T follicular helper cell (primary cell): ENCODE results near the gene DOLPP1.

Experiments
- DNase-seq: peaks from one replicate; pipeline ENCODE4 v3.0.0-alpha.2; 2020; ENCODE audit warnings: low read depth

Gene DOLPP1

DNA sequence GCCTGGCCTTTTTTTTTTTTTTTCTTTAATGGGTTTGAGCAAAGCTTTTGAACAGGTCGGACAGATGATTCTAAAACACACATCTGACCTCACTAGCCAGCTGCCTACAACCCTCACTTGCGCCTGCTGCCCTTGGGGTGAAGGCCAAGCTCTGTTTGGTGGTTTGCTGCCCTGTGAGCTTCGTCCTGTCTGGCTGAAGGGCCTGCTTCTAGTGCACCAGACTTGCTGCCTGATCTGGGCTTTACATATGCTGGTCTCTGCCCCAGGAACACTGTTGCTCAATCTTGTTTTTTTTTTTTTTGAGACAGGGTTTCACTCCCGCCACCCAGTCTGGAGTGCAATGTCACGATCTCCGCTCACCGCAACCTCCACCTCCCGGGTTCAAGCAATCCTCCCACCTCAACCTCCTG lies 16.4 kb upstream of the DOLPP1 start:
- no peak for DNase-seq

DNA sequence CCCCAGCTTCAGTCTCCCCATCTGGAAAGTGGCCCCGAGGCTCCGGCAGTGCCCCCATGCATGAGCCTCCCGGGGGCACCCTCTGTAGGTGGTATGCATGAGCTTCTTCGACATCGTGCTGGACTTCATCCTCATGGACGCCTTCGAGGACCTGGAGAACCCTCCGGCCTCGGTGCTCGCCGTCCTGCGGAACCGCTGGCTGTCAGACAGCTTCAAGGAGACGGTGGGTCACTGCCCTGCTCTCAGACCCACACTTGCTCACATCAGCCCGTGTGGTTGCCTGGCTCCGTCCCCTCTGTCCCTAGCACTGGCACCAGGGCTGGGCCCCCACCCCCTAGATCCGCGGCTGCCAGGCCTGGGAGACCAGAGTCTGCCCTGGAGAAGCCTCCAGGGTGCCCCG lies 12.8 kb upstream of the DOLPP1 start:
- no peak for DNase-seq

DNA sequence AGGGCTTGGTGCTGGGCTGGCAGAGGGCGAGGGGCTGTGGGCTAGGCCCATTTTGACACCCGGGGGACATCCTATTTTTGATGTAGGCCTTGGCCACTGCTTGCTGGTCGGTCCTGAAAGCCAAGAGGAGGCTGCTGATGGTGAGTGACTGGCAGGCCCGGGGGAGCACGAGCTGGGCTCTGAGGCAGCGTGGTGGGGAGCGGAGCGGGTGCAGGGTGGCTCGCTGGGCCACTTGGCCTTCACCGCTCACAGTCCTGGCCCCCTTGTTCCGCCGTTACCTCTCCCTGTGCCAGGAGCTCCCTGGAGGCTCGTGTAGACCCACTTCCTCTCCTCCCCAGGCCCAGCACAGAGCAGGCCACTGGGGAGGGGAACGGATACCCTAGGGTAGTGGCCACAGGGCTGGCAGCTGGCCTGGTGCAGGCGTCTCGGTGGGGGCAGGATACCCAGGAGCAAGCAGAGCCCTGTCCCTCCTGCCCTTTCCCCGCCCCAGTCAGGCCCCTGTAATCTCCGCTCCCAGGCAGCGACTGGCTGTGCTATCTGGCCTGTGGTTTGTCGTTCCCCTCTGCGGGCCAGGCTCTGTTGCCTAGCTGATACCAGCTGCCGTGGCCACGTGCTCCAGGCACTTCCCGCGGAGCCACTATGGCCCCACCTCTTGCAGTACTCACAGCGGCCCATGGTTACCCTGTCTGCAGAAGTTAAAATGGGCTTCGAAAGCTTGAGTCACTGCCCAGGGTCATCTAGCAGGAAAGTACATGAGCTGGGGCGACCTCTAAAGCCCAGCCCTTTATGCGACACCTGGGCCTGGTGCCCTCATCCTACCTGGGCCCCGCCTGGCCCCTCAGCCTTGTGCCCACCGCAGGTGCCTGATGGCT lies 11.7 kb upstream of the DOLPP1 start:
- no peak for DNase-seq

DNA sequence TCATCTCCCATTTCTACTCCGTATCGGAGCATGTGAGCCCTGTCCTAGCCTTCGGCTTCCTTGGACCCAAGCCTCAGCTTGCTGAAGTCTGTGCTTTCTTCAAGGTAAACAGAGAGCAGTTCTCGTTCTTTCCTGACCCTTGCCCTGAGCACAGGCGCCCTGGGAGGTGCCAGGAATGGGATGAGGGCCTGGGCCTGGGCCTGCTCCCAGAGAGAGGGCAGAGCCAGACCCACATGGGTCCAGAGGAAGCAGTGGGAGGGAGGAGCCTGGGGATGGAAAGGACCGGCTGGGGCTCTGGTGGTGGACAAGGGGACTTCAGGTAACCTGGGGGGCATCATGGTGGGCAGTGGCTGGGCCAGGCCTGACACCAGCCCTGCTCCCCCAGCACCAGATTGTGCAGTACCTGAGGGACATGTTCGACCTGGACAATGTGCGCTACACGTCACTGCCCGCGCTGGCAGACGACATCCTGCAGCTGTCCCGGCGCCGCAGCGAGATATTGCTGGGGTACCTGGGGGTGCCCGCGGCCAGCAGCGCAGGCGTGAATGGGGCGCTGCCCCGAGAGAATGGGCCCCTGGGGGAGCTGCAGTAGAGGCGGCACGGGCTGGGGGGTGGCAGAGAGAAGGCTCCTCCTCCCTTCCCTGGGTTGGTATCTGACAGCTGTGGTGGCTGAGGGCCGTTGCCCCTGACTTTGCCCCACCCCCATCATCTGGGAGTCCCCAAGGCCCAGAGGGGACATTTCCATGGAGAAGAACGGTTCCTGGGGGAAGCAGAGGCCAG lies 10.9 kb upstream of the DOLPP1 start:
- DNase-seq, result no peak

DNA sequence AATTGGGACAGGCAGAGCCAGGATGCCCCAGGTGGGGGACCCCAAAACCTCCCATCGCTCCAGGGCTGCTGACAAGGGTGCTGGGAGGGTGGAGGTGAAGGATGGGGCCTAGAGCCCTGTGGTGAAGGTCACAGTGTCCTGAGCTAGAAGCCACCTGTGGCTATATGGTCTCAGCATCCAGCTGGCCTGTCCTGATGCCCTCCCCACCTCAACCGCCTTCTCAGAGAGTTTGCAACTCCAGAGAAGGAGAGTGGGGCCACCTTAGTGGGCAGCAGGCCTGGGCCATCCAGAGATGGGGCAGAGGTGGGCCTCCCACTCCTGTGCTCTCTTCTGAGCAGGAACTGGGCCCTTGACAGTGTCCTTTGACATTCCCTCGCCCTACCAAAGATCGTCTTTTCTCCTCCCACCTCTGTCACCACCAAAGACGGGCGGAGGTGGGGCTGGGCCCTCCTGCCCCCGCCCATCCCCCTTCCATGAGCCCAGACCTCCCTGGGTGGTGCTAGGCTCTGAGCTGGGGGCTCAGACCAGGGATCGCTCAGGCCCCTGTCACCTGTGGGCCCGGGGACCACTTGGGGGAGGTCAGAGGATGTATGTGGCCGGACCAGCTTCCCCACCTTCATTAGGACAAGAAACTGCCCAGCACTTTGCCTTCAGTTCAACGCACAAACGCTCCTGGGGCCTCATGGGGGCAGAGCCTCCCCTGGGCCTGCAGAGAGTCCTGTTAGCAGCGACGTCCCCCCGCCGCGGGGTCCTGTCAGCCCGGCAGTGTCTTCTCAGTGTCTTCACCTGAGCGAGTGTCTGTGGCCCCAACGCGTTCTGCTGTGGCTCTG lies 10.0 kb upstream of the DOLPP1 start:
- no peak for DNase-seq

DNA sequence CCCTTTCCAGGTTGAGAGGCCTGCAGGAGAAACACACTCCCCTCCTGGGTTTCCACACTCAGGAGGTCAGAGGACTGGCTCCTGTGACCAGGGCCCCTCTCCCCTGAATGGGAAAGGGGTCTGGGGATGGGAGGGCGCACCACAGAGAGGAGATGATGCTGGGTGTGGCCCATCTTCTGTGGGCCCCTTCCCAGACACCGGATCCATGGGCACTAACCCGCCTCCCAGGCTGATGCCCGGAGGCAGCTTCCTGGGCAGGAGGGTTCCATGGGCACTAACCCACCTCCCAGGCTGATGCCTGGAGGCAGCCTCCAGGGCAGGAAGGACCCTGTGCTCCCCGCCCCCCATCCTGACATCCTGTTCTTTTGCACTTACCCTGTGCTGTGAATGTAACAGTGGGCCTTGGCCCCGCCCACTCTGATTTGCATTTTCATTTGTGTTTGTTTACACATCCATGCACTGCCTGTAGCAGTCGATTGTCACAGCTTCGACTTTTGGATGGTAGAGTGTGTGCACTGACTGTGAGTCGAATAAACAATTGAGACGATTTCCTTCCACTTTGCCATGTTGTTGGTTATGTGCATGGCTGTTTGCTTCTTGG lies 9.3 kb upstream of the DOLPP1 start:
- DNase-seq, result no peak

DNA sequence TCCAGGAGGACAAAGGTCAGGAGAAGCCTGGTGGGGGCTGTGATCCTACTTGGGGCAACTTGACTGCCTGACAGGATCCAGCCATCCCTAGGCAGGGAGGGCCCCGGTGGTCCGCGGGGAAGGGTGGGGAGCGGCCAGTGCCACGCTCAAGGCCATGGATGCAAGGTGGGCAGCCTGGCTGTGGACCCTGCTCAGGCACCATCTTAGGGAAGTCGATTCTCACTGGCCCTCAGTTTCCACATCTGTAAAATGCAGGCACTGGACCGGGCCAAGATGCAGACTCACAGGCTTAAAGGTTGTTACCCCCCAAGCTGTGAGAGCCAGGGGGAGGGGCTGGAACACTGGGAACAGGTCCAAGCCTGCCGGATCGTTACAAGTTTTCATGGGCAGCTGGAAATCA lies 8.7 kb upstream of the DOLPP1 start:
- no peak for DNase-seq

DNA sequence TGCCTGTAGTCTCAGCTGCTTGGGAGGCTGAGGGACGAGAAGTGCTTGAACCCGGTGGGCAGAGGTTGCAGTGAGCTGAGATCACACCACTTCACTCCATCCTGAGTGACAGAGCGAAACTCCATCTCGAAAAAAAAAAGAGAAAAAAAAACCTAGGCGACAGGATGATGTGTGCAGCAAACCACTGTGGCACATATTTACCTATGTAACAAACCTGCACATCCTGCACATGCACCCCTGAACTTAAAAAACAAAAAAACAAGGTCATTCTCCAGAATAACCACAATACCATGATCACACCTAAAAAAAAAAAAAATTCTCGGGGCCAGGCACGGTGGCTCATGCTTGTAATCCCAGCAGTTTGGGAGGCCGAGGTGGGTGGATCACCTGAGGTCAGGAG lies 7.5 kb upstream of the DOLPP1 start:
- no peak for DNase-seq

DNA sequence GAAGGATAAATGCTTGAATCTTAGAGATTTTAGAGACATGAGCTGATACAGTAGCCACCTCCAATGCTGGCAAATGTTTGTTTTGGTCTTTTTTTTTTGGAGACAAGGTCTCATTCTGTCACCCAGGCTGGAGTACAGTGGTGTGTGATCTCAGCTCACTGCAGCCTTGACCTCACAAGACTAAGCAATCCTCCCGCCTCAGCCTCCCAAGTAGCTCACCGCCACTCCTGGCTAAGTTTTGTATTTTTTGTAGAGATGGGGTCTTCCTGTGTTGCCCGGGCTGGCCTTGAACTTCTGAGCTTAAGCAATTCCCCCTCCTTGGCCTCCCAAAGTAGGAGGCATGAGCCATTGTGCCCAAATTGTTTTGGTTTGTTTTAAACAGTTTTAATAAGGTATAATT lies 6.8 kb upstream of the DOLPP1 start:
- no peak for DNase-seq

DNA sequence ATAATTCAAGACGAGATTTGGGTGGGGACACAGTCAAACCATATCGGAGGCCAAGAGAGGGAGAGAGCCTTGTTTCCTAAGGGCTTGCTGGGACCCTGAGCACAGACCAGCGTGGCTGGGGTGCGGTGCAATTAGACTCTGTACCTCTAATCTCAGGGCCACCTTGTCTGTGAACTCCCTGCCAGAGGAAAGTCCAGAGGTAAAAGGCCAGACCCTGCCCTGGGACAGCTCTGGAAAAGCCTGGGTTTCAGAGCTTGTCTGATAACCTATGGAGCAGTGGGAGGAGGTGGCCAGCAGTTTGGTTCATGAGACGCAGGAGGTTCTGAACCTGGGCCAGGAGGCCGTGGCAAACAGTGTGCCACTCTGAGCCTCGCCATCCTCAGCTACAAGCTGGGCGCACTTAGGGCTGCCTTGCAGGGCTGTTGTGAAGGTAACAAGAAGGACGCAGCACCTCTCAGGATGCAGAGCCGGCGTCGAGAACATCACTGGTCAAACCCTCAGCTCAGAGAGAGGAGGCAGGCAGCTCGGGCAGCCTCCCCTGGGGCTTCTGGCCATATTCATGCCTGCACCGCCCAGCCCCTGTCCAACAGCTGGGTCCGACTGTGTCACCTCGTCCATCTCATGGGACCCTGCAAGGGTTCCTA lies 4.8 kb upstream of the DOLPP1 start:
- no peak for DNase-seq

DNA sequence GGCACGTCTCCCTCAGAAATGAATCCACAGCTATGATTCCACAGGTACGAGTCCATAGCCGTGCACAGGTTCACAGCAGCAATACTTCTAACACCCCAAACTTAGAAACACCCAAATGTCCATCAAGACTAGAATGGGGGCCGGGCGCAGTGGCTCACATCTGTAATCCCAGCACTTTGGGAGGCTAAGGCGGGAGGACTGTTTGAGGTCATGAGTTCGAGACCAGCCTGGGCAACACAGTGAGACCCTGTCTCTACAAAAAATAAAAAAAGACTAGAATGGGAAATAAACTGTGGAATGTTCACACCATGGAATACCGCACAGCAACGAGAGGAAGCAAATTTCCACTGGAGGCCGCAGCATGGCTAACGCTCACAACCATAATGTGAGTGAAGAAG lies 4.3 kb upstream of the DOLPP1 start:
- no peak for DNase-seq

DNA sequence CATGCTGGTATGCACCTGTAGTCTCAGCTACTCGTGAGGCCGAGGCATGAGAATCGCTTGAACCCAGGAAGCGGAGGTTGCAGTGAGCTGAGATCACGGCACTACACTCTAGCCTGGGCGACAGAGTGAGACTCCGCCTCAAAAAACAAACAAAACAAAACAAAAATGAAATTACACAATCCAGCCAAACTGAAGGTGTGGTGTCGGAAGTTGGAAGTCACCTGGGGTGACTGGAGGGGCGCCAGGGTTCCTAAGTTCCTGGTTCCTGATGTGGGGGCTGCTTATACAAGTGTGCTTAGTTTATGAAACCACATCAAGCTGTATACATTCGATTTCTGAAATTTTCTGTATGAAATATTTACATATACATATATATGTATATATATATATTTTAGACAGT lies 3.7 kb upstream of the DOLPP1 start:
- DNase-seq, result no peak

DNA sequence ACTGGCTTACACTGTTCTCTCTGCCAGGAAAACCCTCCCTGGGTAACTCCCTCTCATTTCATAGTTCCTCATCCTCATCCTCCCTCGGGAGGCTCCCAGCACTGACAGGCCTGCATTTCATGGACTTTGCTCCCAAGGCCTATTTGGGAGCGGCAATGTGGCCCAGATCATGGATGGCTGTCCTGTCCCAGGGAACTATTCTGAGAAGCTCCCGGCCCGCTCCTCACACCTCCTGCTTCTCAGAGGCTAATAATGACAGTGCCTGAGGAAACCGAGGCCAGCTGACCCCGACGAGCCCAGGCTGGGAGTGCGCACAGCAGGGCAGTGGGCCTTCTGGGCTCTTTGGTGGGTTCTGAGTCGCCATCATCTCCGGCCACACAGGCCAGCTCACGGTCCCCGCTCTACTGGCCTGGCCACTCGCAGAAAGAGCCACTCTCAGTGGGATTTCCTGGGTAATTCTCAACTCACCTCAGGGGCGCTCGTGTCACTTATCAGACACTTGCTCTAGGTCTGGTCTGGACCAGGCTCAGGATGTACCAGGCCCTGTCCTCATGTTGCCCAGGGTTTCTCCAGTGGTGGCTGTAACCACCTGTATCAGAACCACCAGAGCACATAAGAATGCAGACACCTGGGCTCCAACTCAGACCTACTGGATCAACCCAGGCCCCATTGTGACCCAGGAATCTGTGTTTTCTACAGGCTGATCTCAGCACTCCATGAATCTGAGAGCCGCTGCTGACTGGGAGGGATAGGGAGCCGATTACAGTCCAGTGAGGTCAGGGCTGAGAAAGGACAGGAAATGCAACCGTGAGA lies 2.0 kb upstream of the DOLPP1 start:
- no peak for DNase-seq

DNA sequence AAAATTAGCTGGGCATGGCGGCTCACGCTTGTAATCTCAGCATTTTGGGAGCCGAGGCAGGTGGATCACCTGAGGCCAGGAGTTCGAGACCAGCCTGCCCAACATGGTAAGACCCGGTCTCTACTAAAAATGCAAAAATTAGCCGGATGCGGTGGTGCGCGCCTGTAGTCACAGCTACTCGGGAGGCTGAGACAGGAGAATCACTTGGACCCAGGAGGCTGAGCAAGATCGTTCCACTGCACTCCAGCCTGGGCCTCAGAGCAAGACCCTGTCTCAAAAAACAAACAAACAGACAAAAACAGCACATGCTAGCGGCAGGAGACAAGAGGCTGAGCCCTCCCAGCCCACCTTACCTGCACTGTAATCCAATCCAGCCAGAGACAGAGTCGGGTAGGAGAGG lies 1.1 kb upstream of the DOLPP1 start:
- DNase-seq, result no peak

DNA sequence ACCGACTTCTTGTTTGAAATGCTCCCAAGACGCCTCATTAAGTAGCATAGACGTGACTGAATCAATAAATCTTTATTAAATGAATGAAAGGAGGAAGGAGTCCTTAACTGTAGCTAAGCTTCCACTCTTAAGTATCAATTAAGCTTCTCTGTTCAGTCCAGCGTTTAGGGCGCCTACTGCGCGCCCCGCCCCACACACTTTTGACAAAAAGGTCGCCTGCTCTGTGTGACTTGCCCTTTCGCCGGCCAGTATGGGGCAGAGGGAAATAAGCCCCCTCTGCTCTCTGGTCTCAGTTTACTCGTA lies 662 bp upstream of the DOLPP1 start:
- no peak for DNase-seq

DNA sequence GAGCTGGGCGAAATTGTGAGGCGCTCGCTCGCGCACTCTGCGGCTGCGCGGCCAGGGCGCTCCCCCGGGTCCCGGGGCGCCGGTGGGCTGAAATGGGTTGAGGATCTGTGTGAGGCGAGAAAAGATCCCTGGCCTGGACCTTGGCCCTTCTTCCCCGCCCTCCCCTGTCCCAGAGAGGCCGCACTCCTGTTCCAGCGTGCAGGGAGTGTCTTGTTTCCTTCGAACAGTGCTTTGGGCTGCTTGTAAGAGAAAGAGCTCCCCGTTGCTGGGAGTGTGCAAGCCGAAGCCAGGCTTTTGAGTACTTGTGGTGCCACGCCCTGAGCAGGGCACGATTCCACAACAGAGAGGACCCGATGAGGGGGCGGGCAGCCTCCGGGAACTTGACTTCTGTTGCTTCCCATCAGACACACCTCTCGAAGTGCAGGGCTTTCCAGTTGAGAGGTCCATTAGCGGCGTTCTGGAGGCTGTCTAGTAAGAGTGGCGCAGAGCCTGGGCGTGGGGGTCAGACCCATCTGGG lies 535 bp downstream of the DOLPP1 start:
- no peak for DNase-seq

DNA sequence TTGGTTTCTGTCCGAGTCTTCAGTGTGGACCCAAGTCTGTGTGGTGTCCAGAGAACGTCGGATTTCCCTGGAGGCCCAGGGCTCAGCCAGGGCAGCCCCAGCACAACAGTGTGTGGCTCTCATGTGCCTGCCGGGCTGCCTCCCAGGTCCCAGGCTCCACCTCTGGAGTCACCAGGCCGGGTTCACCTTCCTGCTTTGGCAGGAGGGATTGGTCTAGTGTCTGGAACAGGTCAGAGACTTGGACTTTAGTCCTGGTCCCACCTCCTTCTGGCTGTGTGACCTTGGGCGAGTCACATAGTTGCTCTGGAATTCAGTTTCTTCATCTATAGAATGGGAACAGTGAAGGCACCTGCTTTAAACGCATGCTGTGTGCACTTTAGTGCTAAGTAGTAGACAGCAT lies 3.2 kb downstream of the DOLPP1 start:
- DNase-seq, result no peak

DNA sequence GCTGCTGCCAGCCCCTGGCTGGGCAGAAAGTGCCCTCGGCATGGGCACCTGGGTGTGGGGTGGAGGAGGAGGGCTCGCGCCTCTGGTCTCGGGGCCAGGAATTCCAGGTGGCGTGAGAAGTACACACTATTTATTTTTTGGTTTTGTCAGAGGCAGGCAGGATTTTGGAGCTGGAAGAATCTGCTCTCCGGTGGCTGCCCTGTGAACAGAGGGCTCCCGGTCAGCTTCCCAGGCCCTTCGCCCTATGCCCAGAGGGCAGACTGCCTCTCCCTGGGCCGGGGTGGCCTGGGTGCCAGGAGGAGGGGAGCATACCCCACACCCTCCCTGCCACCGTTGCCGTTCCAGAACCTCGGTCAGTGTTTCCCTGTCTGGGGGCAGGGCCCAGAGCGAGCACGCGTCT lies 8.3 kb downstream of the DOLPP1 start:
- no peak for DNase-seq

DNA sequence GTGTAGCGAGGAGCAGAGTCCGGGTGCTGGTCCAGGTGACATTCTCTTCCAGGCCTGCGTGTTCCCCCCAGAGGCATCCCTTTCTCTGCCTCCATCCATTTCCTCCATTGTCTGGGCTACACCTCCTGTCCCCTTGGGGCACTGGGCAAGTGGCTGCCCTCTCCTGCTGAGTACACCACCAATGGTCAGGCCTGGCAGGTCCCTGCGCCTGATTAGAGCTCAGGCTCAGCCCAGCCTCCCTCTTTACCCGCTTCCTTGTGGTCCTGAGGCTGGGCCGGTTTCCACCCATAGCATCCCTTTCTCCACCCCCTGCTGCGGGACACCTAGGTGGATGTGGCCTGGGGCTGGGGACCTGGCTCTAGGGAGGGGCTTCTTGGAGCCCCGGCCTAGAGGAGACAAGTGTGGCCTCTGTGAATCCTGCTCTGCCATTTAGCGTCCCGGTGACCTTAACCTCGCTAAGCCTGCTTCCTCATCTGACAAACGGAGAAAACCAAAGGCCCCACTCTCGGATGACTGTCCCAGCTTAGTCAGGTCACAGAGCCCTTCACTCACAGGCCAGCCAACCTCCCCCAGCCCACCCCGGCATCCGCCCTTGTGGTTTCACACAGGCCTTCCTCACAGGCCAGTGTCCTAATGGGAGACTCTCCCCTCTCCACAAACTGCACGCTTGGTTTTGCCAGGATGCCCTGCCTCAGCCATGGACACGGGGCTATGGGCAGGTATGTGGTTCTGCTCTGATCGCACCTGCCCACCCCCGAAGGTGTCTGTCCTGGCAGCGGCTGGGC lies 12.9 kb downstream of the DOLPP1 start:
- no peak for DNase-seq
